Sigmoid colon (tissue), 4 donors: ENCODE data around the gene THBS3.
"Not testable (repeated sequence)": the region's sequence is repeated elsewhere in the genome, so short reads cannot be mapped to it uniquely, and the experiment has no call there.

ENCODE experiments used
- EP300 ChIP-seq, 4 donors: sonication (generic); formaldehyde crosslinking; IDR thresholded peaks; one replicate each; pipeline ENCODE4 v1.6.1; 2017; ENCODE audit warnings: antibody characterized with exemption in 4 of 4
- POLR2AphosphoS5 ChIP-seq, 4 donors: sonication (generic); formaldehyde crosslinking; IDR thresholded peaks; one replicate each; pipeline ENCODE4 v1.6.1; 2017; ENCODE audit warnings: antibody characterized with exemption in 4 of 4
- TF ChIP-seq, protein P1 (sequence below), 4 experiments: fragments of 450-650 bp in 3 of 4; fragments of 200-600 bp in 1 of 4; IDR thresholded peaks; one replicate each; pipeline ENCODE4 v1.5.1; 2016 to 2019; ENCODE audit warnings: antibody characterized with exemption in 4 of 4, mild to moderate bottlenecking in 3 of 4, moderate library complexity in 2 of 4

- TF ChIP-seq, protein P1, sequence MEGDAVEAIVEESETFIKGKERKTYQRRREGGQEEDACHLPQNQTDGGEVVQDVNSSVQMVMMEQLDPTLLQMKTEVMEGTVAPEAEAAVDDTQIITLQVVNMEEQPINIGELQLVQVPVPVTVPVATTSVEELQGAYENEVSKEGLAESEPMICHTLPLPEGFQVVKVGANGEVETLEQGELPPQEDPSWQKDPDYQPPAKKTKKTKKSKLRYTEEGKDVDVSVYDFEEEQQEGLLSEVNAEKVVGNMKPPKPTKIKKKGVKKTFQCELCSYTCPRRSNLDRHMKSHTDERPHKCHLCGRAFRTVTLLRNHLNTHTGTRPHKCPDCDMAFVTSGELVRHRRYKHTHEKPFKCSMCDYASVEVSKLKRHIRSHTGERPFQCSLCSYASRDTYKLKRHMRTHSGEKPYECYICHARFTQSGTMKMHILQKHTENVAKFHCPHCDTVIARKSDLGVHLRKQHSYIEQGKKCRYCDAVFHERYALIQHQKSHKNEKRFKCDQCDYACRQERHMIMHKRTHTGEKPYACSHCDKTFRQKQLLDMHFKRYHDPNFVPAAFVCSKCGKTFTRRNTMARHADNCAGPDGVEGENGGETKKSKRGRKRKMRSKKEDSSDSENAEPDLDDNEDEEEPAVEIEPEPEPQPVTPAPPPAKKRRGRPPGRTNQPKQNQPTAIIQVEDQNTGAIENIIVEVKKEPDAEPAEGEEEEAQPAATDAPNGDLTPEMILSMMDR (IDR thresholded peaks at IDR 0.05): not testable (repeated sequence)
- not testable (repeated sequence) for TF ChIP-seq EP300, POLR2AphosphoS5 (IDR thresholded peaks at IDR 0.05)
Measured at GRCh38 chr1:155211381-155212050, 3.8 kb upstream of the THBS3 start.
